ENCODE results near the gene SCGB1A1.
"Not testable (repeated sequence)": the region's sequence is repeated elsewhere in the genome, so short reads cannot be mapped to it uniquely, and the experiment has no call there.

SCGB1A1 gene

DNA sequence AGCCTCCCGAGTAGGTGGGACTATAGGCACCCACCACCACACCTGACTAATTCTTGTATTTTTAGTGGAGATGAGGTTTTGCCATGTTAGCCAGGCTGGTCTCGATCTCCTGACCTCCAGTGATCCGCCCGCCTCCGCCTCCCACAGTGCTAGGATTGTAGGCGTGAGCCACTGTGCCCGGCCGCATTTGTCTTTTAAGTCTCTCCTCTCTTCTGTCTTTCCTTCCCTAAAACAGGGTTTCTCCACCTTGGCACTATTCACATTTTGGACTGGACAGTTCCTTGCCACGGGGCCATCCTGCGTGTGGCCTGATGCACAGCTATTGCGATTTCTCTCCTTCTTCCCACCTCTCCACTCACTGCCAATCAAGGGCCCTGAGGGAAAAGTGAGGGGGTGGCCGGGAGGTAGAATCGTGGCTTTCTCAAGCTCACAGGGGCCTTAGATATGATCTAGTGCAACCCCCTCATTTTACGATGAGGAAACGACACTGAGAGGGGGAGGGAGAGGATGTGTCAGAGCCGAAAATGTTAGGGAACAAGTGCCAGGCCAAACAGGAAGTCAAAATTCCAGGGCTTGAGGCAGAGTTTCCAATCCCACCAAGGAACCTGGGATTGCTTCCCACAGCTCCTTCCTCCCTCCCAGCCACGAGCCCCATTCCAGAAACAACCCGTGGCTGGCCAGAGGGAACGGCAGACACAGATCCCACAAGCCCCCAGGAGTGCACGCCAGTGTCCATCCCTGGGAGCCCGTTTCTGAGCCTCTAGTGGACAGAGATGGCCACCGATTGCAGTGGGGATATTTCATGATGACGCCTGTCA is 21.2 kb downstream of the SCGB1A1 start:
- DNase-seq, result no peak
- in situ Hi-C loops (cut with HindIII; ENCODE audit: low pct_ligation_motif_present, low pct_unique_long_range_greater_than_20kb, low sequenced_read_pairs), result no loop called here

DNA sequence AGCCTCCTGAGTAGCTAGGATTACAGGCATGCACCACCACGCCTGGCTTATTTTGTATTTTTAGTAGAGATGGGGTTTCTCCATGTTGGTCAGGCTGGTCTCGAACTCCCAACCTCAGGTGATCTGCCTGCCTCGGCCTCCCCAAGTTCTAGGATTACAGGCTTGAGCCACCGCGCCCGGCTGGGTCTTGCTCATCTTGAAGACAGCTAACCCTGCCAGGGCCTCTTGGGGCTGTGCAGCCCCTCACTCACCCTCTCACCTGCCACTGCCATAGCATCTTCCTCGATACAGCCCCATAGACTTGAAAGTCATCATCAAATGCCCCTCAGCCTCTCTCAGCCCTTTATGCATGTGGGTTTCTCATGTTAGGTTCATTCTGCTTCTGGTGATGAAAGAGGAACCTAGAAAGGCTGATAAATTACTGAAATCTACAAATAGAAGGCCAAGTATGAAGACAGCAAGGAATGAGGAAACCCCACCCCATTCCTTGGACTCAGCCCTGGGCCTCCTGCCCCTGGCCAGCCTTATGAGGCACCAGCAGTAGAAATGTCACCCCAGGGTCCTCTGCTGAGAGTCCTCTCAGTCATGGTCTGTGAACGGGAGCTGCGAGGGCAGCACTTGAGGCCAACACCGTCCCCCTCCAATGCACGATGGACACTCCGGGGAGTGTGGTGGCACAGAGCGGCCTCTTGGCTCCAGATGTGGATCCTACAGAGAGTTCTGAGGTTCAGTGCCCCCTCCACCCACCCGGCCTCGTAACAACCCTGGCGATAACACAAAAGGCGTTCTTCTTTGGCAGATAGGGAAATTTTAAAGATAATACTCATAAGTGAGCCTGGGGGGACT is 24.8 kb downstream of the SCGB1A1 start:
- DNase-seq, result no peak
- in situ Hi-C loops (cut with HindIII; ENCODE audit: low pct_ligation_motif_present, low pct_unique_long_range_greater_than_20kb, low sequenced_read_pairs), result no loop called here

DNA sequence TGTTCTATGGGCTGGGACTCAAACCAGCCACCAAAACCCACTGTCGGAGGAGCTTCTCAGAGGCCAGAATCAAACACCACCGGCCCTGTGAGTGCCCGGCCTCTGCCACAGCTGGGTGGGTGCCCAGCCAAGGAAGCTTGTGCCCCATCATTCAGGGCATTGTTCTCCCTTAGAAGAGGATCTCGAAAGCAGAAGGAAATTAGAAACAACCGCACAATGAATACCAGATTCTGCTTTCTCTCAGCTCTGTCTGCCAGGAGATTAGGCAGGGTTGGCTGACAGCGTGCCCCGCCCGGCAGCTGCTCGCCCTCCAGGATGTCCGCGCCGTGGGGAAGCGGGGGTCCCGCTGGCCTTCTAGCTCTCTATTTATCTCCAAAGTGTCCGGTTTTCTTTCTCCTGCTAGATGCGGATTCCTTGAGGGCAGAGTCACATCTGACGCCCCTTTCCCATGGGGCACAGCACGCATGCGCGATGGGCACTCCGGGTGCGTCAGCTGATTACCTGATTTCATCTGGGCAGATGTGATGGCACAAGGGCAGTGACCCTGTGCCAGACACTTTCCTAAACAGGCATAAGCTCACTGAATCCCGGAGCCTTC is 25.5 kb downstream of the SCGB1A1 start:
- in situ Hi-C loops (cut with HindIII; ENCODE audit: low pct_ligation_motif_present, low pct_unique_long_range_greater_than_20kb, low sequenced_read_pairs), result no loop called here
- DNase-seq, result no peak

DNA sequence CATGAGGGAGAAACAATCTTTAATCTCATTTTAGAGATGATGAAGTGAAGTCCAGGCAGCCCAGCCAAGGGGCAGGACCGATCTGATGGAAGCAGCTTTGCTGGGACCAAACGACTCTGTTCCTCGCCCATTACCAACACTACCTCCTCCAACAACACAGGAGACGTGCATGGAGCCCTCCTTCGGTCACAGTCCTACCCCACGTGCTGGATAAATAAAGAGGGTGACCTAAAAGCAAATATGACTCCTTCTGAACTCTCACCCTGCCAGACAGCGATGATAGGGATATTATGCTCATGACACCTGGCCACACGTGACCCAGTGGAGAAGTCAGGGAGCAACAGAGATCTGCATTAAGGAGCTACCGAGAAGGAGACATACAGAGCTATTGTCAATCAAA is 26.0 kb downstream of the SCGB1A1 start:
- no peak for DNase-seq
- in situ Hi-C loops (cut with HindIII; ENCODE audit: low pct_ligation_motif_present, low pct_unique_long_range_greater_than_20kb, low sequenced_read_pairs), result no loop called here

DNA sequence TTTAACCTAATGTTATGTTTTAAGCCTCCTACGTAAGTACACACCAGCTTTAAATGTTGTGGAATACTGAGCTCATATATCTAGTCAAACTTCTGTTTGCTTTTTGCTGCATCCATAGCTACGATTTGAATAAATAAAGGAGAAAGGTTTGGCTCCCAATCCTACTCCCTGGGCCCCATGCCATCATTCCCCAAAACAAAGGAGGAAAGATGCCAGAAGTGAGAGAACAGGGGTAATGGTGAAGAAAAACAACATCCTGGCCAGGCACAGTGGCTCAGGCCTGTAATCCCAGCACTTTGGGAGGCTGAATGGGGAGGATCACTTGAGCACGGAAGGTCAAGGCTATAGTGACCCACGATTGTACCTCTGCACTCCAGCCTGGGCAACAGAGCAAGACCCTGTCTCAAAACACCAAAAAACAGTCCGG is 26.5 kb downstream of the SCGB1A1 start:
- in situ Hi-C loops (cut with HindIII; ENCODE audit: low pct_ligation_motif_present, low pct_unique_long_range_greater_than_20kb, low sequenced_read_pairs), result no loop called here
- no peak for DNase-seq

DNA sequence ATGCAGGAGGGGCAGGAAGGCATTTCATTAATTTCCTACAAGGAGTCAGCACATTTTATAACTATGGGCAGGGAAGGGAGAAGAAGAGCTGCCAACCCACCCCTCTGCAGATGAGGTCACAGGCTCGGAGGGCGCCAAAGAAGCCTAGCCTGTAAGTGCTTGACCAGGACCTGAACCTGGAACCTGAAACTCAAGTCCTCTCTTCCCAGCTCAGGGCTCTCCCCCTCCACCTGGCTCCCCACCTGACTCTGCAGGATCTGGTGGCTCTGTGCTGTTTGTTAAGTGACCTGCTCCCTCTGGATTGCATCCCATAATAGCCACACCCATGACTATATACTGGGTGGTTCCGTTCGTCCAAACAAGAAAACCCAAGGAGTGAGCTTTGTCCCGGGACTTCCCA is 27.3 kb downstream of the SCGB1A1 start:
- no peak for DNase-seq
- in situ Hi-C loops (cut with HindIII; ENCODE audit: low pct_ligation_motif_present, low pct_unique_long_range_greater_than_20kb, low sequenced_read_pairs), result no loop called here

DNA sequence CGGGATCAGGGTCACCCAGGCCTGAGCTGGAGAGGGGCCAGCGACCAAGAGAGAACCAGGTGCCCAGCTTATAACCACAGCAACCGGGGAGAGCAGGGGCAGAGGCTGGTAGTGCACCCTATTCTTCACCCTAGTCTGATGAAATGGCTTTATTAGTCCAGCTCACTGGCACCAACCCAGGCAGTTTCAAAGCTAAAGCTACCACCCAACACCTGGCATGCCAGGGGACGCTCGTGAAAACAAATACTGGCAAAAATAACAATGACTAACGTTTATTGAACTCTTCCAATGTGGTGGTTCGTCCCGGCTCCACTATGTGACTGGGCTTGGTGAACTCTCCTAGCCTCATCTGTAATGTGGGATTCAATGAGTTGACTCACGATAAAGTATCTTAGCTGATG is 30.6 kb downstream of the SCGB1A1 start:
- no peak for DNase-seq
- in situ Hi-C loops (cut with HindIII; ENCODE audit: low pct_ligation_motif_present, low pct_unique_long_range_greater_than_20kb, low sequenced_read_pairs), result no loop called here

DNA sequence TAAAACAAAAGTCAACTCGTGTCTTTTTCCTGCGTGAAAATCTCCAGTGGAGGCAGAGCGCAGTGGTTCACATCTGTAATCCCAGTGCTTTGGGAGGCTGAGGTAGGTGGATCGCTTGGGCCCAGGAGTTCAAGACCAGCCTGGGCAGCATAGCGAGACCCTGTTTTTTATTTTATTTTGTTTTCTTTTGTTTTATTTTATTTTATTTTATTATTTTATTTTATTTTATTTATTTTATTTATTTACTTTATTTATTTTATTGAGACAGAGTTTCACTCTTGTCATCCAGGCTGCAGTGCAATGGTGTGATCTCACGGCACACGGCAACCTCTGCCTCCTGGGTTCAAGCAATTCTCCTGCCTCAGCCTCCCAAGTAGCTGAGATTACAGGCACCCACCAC is 31.1 kb downstream of the SCGB1A1 start:
- DNase-seq; in situ Hi-C loops (cut with HindIII; ENCODE audit: low pct_ligation_motif_present, low pct_unique_long_range_greater_than_20kb, low sequenced_read_pairs): not testable (repeated sequence)

DNA sequence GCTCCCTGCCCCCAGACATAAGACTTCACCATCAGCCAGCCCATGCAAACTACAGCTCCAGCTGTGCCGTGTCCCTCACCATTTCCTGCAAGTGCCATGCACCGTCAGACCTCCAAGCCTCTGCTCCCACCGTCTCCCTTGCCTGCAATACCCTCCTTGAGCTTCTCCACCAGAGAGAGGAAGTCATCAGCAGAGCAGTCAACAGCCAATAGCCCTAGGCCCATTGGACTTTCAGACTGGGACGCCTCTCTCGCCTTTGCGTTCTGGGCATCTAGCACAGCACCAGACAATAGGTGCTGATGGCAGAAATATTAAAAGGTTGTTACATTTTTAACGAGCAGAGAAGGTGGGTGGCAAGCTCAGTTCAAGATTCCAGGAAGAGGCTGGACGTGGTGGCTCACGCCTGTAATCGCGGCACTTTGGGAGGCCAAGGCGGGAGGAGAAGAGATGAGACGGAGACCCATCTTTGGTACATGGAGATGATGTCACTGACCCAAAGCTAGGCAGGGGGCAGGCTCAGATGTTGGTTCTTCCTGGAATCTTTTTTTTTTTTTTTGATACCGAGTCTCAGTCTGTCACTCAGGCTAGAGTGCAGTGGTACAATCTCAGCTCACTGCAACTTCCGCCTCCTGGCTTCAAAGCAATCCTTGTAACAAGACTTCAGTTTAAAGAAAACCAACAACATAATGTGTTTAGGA is 31.9 kb downstream of the SCGB1A1 start:
- in situ Hi-C loops (cut with HindIII; ENCODE audit: low pct_ligation_motif_present, low pct_unique_long_range_greater_than_20kb, low sequenced_read_pairs), result no loop called here
- no peak for DNase-seq

DNA sequence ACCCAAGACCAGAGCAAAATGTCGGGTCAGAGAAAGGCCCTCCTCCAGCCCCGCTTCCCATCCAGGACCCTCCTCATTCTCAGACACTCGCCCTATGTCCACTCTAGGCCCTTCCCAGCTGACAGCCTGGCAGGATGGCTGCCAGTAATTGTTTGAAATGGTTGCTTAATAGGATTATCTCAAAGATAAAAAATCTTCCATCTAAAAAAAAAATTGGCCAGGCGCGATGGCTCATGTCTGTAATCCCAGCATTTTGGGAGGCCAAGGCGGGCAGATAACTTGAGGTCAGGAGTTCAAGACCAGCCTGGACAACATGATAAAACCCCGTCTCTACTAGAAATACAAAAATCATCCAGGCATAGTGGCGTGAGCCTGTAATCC is 32.4 kb downstream of the SCGB1A1 start:
- in situ Hi-C loops (cut with HindIII; ENCODE audit: low pct_ligation_motif_present, low pct_unique_long_range_greater_than_20kb, low sequenced_read_pairs), result no loop called here
- no peak for DNase-seq

DNA sequence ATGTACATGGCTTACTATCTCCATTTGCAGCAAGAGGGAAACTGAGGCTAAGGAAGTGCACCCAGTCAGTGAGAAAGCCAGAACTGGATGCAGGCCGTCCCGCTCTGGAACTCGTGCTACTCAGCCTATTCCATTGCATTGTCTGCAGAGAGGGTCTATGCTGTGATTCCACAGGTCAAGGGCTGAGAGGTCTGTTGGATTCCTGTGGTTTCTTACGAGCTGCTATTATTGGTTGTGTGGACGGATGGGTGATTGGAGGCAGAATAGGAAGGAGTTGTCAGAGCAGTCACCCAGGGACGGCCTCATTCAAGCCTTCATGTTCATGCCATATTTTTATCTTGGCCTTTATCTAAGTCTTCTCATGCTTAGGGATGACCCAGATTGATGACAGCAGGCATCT is 33.4 kb downstream of the SCGB1A1 start:
- in situ Hi-C loops (cut with HindIII; ENCODE audit: low pct_ligation_motif_present, low pct_unique_long_range_greater_than_20kb, low sequenced_read_pairs), result no loop called here
- DNase-seq, result no peak

DNA sequence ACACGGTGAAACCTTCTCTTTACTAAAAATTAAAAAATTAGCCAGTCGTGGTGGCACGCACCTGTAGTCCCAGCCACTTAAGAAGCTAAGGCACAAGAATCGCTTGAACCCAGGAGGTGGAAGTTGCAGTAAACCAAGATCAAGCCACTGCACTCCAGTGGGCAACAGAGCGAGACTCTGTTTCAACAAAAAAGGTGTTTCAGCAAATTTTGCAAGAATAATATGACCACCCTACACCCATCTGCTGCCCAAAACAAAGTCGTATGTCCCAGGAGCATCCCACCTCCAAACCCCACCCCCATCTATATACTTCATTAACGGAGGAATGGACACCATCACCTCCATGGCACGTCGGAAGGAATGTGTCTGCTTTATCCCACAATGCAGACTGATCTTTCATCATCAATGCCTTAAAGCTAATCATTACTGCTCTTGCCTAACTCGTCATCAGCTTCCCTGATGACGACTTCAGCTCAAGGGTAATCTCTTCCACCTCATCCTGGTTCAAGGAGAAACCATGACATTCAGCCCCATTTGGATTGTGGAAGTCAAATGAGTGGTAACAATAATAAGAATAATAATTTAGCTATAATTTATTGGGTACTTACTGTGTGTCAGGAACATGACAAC is 34.1 kb downstream of the SCGB1A1 start:
- in situ Hi-C loops (cut with HindIII; ENCODE audit: low pct_ligation_motif_present, low pct_unique_long_range_greater_than_20kb, low sequenced_read_pairs), result no loop called here
- no peak for DNase-seq

DNA sequence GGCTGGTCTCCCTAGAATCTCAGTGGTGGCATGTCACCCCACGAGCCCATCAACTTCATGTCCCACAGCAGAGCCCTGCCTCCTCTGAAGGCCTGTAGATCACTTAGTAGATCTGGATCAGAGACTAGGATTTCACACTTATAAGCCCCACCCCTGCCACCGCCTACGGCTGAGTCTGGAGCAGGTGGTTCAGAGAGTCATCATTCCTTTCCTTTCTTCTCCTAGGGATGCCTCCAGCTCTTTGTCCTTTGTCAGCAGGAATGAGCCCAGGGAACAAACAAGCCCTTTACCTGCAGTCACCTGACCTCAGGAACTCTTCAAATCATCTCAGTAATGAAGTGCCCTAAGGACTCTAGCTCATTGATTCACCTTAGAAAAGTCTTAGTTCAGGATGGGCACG is 37.8 kb downstream of the SCGB1A1 start:
- no peak for DNase-seq
- in situ Hi-C loops (cut with HindIII; ENCODE audit: low pct_ligation_motif_present, low pct_unique_long_range_greater_than_20kb, low sequenced_read_pairs), result no loop called here

DNA sequence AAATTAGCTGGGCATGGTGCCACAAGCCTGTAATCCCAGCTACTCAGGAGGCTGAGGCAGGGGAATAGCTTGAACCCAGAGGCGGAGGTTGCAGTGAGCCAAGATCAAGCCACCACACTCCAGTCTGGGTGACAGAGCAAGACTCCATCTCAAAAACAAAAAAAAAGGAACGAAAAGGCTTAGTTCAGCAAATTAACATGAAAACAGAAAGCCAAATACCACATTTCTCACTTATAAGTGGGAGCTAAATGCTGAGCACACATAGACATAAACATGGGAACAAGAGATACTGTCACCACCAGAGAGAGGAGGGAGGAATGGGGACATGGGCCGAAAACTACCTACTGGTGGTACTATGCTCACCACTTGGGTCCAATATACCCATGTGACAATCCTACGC is 38.6 kb downstream of the SCGB1A1 start:
- no peak for DNase-seq
- in situ Hi-C loops (cut with HindIII; ENCODE audit: low pct_ligation_motif_present, low pct_unique_long_range_greater_than_20kb, low sequenced_read_pairs), result no loop called here

DNA sequence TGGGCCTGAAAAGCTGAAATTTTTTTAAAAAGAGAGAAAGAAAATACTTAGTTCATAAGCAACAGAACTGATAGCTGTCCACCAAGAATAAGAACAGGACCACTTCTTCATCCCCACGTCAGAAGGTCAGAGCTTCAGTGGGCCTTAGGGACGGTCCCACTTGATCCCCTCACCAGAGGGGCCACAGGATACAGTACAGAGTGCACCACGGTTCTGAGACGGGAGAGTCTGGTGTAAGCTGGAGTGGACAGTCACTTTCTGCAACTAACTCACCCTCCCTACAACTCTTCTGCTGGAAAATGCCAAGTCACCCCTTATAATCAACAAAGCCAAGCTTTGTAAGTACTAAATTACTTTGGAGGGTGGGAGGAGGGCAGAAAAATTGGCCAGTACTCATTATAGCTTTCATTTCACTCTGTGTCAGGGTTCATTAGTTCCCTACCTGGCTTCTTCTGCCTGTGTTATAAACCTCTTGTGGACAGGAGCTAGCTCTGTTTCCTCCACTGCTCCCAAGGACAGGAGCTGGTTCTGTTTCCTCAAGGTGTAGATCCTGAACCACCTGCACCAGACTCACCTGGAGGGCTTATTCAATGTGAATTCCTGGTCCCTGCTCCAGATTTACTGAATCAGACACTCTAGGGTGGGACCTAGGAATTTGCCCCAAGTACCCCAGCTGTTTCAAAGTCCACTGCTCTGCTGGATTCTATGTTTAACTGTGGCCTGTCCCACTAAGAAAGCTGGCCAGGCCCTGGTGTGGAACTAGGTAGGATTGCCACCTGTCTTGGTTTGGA is 39.6 kb downstream of the SCGB1A1 start:
- DNase-seq, result no peak

DNA sequence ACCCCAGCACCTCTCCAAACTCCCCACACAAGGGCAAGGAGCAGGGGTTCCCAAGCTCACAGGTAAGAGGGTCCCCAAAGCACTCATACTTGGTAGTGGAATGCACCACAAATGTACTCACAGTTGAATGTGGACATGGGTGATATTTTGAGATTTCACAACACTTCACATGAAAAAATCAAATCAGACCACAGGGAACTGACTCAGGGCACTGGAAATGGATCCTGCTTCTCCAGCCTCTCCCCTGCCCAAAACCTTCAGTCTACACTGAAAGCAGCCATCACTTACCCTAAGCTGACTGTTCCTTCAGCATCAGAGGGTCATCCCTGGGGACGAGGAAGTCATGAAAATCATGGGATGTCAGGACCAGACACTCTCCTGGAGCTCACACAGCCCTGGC is 40.2 kb downstream of the SCGB1A1 start:
- in situ Hi-C loops (cut with HindIII; ENCODE audit: low pct_ligation_motif_present, low pct_unique_long_range_greater_than_20kb, low sequenced_read_pairs), result no loop called here

More for the DNA sequence above, 39.6 kb downstream of the SCGB1A1 start:
- in situ Hi-C loops (cut with HindIII; ENCODE audit: low pct_ligation_motif_present, low pct_unique_long_range_greater_than_20kb, low sequenced_read_pairs), result no loop called here

DNA sequence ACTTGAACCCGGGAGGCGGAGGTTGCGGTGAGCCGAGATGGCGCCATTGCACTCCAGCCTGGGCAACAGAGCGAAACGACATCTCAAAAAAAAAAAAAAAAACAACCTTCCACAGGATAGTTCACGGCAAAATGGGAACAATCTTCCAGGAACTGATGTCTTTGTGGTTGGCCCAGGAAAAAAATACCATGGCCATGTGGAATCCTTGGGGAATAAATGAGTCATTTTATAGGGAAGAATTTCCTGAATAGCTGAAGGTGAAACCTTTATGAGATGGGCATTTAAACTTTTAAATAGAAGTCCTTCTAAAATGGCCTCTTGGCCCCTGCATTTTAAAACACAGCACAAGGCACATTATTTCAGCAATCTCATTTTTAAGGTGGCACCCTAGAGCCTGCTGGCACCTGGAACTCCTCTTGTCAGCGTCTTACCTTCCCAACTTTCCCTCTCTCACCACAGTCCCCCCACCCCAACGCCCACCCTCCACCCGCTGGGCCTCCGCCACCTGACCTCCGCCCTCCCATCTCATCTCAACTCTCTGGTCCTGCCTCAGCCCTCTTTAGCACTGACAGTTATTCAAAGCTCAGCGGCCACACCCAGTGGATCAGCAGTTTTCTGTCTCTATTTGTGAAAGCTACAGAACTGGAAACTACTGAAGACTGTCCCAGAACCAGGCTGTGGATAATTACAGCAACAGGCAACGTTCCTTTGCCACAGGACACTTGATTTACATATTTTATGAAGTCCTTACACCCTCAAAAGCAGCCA is 43.1 kb downstream of the SCGB1A1 start:
- in situ Hi-C loops (cut with HindIII; ENCODE audit: low pct_ligation_motif_present, low pct_unique_long_range_greater_than_20kb, low sequenced_read_pairs), result no loop called here
- DNase-seq, result peak; percentile 27

More for the DNA sequence above, 40.2 kb downstream of the SCGB1A1 start:
- DNase-seq, result no peak
